Epithelial cell of esophagus (primary cell): ENCODE data around the gene GPR142.

Experiments
- DNase-seq: peaks from one replicate; pipeline ENCODE4 v3.0.0; 2010; ENCODE audit warnings: low read depth
- H3K4me3 ChIP-seq: 2 replicates; pipeline ENCODE4 v1.5.1; 2011; ENCODE audit warnings: mild to moderate bottlenecking, low read length, control low read depth
- TF ChIP-seq, protein P1 (sequence below): IDR thresholded peaks from 2 replicates; pipeline ENCODE4 v1.5.1; 2011; ENCODE audit warnings: low read depth, mild to moderate bottlenecking, low read length, control low read depth, inconsistent platforms; ENCODE audit not compliant: insufficient read depth; ENCODE audit errors: missing control alignments

The GPR142 gene

GRCh38 chr17:74386386-74386785 lies 19.1 kb downstream of the GPR142 start:
- TF ChIP-seq, protein P1, sequence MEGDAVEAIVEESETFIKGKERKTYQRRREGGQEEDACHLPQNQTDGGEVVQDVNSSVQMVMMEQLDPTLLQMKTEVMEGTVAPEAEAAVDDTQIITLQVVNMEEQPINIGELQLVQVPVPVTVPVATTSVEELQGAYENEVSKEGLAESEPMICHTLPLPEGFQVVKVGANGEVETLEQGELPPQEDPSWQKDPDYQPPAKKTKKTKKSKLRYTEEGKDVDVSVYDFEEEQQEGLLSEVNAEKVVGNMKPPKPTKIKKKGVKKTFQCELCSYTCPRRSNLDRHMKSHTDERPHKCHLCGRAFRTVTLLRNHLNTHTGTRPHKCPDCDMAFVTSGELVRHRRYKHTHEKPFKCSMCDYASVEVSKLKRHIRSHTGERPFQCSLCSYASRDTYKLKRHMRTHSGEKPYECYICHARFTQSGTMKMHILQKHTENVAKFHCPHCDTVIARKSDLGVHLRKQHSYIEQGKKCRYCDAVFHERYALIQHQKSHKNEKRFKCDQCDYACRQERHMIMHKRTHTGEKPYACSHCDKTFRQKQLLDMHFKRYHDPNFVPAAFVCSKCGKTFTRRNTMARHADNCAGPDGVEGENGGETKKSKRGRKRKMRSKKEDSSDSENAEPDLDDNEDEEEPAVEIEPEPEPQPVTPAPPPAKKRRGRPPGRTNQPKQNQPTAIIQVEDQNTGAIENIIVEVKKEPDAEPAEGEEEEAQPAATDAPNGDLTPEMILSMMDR = no peak
- H3K4me3 ChIP-seq = no peak overlapping the region
- DNase-seq = no peak

GRCh38 chr17:74387365-74388218 lies 20.3 kb downstream of the GPR142 start:
- TF ChIP-seq, protein P1 = no peak
- no peak for DNase-seq
- H3K4me3 ChIP-seq = no peak overlapping the region

- TF ChIP-seq, protein P1 = no peak
- no peak overlapping the region for H3K4me3 ChIP-seq
- no peak for DNase-seq
These were observed 21.9 kb downstream of the GPR142 start for GRCh38 chr17:74389084-74389753.

DNA sequence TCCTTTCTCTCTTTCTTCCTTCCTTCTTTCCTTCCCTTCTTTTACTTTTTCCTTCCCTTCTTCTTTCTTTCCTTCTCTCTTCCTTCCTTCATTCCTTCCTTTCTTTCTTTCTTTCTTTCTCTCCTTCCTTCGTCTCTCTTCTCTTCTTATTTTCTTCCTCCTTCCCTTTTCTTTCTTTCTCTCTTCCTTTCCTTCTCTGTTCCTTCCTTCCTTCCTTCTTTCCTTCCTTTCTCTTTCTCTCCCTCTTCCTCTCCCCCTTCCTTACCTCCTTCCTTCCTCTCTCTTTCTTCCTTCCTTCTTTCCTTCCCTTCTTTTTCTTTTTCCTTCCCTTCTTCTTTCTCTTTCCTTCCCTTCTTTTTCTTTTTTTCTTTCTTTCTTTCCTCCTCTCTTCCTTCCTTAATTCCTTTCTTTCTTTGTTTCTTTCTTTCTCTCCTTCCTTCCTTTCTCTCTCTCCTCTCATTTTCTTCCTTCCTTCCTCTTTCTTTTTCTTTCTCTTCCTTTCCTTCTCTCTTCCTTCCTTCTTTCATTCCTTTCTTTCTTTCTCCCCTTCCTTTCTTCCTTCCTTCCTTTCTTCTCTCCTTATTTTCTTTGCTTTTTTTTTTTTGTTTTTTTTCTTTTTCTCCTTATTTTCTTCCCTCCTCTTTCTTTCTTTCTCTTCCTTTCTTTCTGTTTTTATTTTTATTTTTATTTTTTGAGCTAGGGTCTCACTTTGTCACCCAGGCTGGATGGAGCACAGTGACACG lies 22.8 kb downstream of the GPR142 start:
- no peak overlapping the region for H3K4me3 ChIP-seq
- no peak for DNase-seq
- TF ChIP-seq, protein P1 = no peak

- DNase-seq = no peak
These were observed 23.7 kb downstream of the GPR142 start for GRCh38 chr17:74390680-74391653.

More at GRCh38 chr17:74390680-74391653, 23.7 kb downstream of the GPR142 start:
- no peak overlapping the region for H3K4me3 ChIP-seq
- TF ChIP-seq, protein P1 = no peak
